WERI-Rb-1 (cell line): Measurements from ENCODE around the gene AARS2.
"Not testable (repeated sequence)": the region's sequence is repeated elsewhere in the genome, so short reads cannot be mapped to it uniquely, and the experiment has no call there.

Experiments
- DNase-seq: peaks from one replicate; pipeline ENCODE4 v3.0.0-alpha.2; 2020
- H3K27ac ChIP-seq: fragments of 250-450 bp; sonication (Bioruptor Pico); 2 replicates; pipeline ENCODE4 v1.5.1; 2020; ENCODE audit warnings: mild to moderate bottlenecking, moderate library complexity
- H3K27me3 ChIP-seq: fragments of 250-450 bp; sonication (Bioruptor Pico); 2 replicates; pipeline ENCODE4 v1.5.1; 2021; ENCODE audit warnings: mild to moderate bottlenecking, low read depth, moderate library complexity; ENCODE audit not compliant: insufficient read depth, severe bottlenecking
- H3K36me3 ChIP-seq: fragments of 250-450 bp; sonication (Bioruptor Pico); 2 replicates; pipeline ENCODE4 v1.5.1; 2020; ENCODE audit warnings: mild to moderate bottlenecking, moderate library complexity
- H3K4me3 ChIP-seq: 2 replicates; pipeline ENCODE4 v1.5.1; 2011; ENCODE audit warnings: low read depth, mild to moderate bottlenecking, control low read depth, low read length
- H3K9me3 ChIP-seq: fragments of 250-450 bp; sonication (Bioruptor Pico); 2 replicates; pipeline ENCODE4 v1.5.1; 2021; ENCODE audit warnings: mild to moderate bottlenecking, moderate library complexity; ENCODE audit not compliant: severe bottlenecking
- TF ChIP-seq, protein P1 (sequence below): IDR thresholded peaks from 2 replicates; pipeline ENCODE4 v1.5.1; 2011; ENCODE audit warnings: low read depth, mild to moderate bottlenecking, control low read depth, inconsistent platforms, low read length

Gene AARS2

DNA sequence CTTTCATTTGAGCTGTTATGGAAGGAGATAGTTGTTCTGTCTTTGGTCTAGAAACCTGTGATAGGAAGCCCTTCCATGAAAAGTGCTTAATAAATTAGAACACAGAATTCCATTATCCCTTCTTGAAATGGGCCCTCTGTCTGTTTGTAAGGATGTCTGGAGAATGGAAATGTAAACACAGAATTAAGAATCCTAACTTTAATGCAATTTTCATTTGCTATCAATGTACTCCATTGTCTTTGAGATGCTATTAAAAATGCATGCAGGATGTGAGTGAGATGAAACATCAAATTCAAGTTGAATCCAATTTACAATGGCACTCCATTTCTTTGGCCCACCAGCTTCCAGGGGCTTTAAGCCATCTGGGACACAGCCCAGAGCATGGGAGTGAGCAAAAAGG is 13.9 kb upstream of the AARS2 start:
- no peak overlapping the region for H3K4me3 ChIP-seq
- DNase-seq = no peak
- no peaks in the 10 kb centered on the region for H3K36me3 ChIP-seq
- TF ChIP-seq, protein P1, sequence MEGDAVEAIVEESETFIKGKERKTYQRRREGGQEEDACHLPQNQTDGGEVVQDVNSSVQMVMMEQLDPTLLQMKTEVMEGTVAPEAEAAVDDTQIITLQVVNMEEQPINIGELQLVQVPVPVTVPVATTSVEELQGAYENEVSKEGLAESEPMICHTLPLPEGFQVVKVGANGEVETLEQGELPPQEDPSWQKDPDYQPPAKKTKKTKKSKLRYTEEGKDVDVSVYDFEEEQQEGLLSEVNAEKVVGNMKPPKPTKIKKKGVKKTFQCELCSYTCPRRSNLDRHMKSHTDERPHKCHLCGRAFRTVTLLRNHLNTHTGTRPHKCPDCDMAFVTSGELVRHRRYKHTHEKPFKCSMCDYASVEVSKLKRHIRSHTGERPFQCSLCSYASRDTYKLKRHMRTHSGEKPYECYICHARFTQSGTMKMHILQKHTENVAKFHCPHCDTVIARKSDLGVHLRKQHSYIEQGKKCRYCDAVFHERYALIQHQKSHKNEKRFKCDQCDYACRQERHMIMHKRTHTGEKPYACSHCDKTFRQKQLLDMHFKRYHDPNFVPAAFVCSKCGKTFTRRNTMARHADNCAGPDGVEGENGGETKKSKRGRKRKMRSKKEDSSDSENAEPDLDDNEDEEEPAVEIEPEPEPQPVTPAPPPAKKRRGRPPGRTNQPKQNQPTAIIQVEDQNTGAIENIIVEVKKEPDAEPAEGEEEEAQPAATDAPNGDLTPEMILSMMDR = no peak
- no peaks in the 10 kb centered on the region for H3K27me3 ChIP-seq
- H3K27ac ChIP-seq = no peak overlapping the region
- no peaks in the 10 kb centered on the region for H3K9me3 ChIP-seq

DNA sequence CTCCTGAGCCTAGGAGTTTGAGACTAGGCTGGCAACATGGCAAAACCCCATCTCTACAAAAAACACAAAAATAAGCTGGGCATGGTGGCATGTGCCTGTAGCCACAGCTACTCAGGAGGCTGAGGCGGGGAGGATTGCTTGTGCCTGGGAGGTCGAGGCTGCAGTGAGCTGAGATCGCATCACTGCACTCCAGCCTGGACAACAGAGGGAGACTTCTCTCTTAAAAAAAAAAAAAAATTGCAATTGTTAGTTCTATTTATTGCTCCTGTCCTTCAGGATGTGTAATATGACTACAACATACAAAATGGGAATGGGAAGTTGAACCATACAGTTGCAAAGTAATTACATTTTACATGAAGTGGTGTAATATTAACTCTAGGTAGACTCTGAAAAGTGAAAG is 8.1 kb upstream of the AARS2 start:
- TF ChIP-seq, protein P1 = no peak
- Histone ChIP-seq H3K27me3 (no peaks in the 10 kb centered on the region), H3K9me3 (no peaks in the 10 kb centered on the region), H3K36me3 (no peaks in the 10 kb centered on the region), H3K4me3 (no peak overlapping the region), H3K27ac (no peak overlapping the region)
- no peak for DNase-seq

DNA sequence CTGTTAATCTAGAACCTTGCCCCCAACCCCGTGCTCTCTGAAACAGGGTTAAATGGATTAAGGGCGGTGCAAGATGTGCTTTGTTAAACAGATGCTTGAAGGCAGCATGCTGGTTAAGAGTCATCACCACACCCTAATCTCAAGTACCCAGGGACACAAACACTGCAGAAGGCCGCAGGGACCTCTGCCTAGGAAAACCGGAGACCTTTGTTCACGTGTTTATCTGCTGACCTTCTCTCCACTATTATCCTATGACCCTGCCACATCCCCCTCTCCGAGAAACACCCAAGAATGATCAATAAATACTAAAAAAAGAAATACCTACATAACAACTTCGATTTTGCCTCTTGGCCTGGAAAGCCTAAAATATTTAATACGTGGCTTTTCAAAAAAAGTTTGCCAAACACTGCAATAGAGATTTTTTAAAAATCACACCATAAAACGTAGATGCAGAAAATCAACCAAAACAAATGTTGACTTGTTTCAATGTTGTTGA is 4.0 kb upstream of the AARS2 start:
- not testable (repeated sequence) for H3K4me3 ChIP-seq, DNase-seq, H3K36me3 ChIP-seq, H3K27ac ChIP-seq, H3K27me3 ChIP-seq, H3K9me3 ChIP-seq

DNA sequence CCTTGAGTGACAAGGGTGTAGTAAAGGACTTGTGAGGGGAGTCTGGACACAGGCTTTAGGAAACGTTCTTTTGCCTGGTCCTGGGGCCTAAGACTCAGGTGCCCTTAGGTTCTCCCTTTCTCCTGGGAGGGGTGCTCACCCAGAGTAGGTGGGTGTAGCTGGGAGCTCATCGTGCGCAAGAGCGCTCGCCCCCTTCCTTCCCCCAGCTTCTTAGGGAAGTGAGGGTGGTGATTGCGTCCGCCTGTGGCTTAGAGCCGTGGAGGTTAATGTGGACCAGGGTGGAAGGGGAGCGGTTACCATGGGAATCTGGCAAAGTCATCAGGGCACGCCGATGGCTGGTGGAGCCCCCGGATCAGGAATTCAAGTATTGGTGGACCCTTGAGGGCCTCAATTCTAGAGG is 3.3 kb upstream of the AARS2 start:
- DNase-seq = no peak
- H3K27me3 ChIP-seq = no peaks in the 10 kb centered on the region

DNA sequence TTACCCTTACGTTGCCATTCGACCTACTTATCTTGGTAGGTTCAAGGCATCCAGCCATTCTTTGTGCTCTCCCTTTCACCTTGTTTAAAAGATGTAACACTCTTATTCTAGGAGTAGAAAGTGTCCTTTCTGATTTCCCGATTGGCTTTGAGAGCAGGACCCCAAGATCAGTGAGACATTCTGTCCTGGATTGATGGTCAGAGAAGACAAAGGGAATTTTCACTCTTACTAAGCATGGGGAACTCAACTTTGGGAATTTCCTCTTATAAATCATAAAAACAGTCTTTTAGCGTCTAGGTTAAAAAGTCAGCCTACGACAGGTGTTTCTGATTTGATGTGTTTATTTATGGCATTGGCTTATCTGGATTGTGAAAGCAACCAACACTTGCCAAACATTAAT is 2.8 kb upstream of the AARS2 start:
- Histone ChIP-seq H3K27ac (no peak overlapping the region), H3K4me3 (no peak overlapping the region), H3K27me3 (no peaks in the 10 kb centered on the region), H3K9me3 (no peaks in the 10 kb centered on the region), H3K36me3 (peaks cover 18% of the 10 kb centered on the region)
- TF ChIP-seq, protein P1 = no peak
- DNase-seq = no peak

More for the DNA sequence above, 3.3 kb upstream of the AARS2 start:
- H3K27ac ChIP-seq = no peak overlapping the region
- TF ChIP-seq, protein P1 = no peak
- peaks cover 13% of the 10 kb centered on the region for H3K36me3 ChIP-seq
- no peaks in the 10 kb centered on the region for H3K9me3 ChIP-seq
- no peak overlapping the region for H3K4me3 ChIP-seq

DNA sequence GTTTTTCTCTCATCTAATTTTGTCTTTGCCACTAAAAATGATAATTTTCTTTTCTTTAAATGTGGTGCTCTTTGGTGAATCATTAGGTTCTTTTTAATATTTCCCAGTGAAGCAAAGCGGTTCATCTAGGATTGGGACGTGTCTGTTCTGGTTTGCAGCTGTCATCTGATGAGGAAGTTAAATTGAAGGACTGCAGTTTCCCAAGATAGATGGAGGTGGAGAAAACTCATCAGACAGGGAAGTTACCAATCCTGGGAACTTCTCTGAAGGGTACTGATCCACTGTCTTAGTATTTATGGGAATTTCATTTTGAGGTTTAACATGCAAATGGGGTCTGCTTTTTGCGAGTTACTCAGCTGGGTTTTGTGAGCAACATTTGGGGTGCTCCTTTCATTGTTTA is 2.4 kb upstream of the AARS2 start:
- H3K9me3 ChIP-seq = no peaks in the 10 kb centered on the region
- TF ChIP-seq, protein P1 = no peak
- no peak for DNase-seq
- no peak overlapping the region for H3K4me3 ChIP-seq
- no peak overlapping the region for H3K27ac ChIP-seq
- H3K27me3 ChIP-seq = no peaks in the 10 kb centered on the region
- peaks cover 22% of the 10 kb centered on the region for H3K36me3 ChIP-seq

DNA sequence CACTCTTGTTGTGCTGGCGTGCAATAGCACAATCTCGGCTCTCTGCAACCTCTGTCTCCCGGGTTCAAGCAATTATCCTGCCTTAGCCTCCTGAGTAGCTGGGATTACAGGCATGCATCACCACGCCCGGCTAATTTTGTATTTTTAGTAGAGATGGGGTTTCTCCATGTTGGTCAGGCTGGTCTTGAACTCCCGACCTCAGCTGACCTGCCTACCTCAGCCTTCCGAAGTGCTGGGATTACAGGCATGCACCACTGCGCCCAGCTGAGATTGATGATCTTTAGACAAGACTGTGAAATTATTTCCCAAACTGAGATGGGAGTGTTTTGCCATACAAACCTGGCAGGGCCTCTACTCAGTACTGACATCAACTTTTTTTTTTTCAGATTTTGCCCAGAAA is 1.5 kb upstream of the AARS2 start:
- H3K36me3 ChIP-seq = peaks cover 31% of the 10 kb centered on the region
- H3K4me3 ChIP-seq, H3K27me3 ChIP-seq, H3K27ac ChIP-seq, H3K9me3 ChIP-seq: not testable (repeated sequence)
- DNase-seq = peak; percentile 67
